Activated naive CD4-positive, alpha-beta T cell treated with anti-CD3 and anti-CD28 coated beads, Interleukin-2, amount 50 U/mL, for 16 hours (primary cell): ENCODE data around the gene PRMT9.

Source experiments
- DNase-seq: peaks from one replicate; pipeline ENCODE4 v3.0.0-alpha.2; 2020

PRMT9 gene

GRCh38 chr4:147678796-147679549 lies 5.0 kb downstream of the PRMT9 start:
- no peak for DNase-seq

DNA sequence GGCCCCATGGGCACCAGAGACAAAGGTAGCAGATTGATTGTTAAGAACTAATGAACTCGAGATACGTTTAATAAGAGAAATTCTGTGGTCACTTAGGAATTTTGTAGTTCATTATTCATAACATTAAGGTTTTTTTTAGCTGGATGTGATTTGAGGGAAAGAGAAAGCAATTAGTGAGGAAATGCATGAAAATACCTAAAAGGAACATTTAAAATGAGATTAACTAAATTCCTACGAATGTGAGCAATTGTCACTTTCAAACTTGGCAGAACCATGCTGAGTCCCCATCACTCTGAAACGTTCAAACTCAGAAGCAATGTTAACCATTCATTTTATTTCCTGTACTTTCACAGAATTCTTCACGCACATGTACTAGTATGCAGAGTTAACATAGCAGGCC lies 5.9 kb downstream of the PRMT9 start:
- DNase-seq, result no peak

DNA sequence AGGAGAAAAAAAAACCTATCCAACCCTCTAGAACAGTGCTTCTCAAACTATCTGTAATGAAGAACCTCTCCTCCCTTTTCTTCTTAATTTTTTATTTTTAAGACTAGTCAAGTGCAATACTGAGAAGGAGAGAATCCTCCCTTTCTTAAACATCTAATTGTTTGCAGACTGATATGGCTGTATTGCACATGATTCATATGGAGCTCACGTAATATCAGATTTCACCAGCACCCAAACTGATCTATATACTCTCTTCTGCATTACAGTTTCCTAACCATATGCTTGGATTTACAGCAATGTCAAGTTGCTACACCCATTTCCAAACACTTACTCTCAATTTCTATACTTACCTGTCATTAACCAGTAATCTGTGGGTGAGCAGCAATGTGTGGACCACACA lies 9.5 kb downstream of the PRMT9 start:
- no peak for DNase-seq

DNA sequence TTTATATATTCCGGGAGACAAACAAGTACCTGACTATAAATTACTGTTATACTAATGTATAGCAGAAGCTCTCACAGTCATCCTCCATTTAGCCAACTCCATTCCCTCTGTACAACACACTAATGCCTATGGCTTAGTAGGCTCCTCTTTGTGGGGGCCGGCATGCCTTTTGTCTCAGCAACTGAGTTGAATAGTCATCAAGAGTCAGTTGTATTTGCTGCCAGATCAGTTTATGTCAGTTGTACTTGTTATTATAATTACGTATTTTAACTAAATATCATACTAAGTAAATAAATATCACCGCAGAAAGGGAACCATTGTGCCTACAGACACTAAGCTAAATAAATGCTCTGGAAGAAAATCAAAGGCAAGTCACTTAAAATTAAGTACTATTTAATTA lies 9.9 kb downstream of the PRMT9 start:
- no peak for DNase-seq

DNA sequence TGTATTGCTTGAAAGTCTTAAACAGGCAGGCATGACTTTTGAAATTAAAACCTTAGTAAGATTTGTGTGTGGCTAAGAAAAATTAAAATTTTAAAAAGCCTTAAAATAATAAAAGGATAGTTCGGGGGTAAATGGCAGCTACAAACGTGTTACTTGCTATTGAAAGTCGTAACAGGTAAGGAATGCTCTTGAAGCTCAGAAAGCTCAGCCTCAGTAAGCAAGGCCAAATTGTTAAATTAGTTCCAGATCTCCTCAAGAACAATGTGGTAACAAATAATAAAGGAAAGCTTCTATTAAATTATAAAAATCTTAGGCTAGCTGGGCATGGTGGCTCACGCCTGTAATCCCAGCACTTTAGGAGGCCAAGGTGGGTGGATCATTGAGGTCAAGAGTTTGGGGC lies 25.5 kb downstream of the PRMT9 start:
- no peak for DNase-seq

DNA sequence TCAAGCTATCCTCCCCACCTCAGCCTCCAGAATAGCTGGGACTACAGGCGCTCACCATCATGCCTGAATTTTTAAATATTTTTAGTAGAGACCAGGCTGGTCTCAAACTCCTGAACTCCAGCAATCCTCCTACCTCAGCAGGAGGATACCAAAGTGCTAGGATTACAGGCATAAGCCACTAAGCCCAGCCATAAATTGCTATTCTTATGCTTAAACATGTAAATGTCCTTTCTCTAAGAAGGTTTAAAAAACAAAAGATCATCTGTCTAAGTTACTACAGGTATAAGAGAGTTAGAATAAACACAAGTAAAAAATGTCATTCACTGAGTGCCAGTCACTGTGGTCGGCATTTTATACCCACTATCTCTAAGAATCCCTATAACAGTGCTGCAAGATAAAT lies 28.3 kb downstream of the PRMT9 start:
- DNase-seq, result no peak

DNA sequence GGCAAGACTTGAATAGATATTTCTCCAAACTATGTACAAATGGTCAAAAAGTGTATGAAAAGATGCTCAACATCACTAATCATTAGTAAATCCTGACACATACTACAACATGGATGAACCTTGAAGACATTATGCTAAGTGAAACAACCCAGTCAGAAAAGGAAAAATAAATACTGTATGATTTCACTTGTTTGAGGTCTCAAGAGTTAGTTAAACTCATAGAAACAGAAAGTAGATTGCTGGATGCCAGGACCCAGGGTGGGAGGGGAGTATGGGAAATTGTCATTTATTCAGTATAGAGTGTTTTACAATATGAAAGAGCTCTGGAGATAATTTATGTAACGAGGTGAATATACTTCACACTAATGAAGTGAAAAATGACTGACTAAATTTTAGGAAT lies 32.4 kb downstream of the PRMT9 start:
- DNase-seq, result no peak

GRCh38 chr4:147648656-147649055 lies 35.3 kb downstream of the PRMT9 start:
- DNase-seq, result no peak

DNA sequence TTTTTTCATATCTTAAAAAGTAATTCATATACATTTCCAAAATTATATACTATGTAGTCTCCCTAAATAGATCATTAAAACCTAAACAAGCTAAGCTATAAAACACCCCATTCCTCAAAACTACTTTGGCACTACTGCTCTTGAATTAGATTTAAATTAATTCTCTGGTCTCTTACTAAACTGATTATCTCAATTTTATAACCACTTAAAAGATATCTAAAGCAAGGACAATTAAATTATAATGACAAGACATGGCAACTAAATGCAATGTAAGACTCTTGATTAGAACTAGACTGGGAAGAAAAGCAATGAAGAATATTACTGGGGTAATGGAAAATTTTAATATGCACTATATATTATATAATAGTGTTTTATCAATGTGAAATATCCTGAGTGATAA lies 38.9 kb downstream of the PRMT9 start:
- DNase-seq, result no peak

- no peak for DNase-seq
These were observed 39.5 kb downstream of the PRMT9 start for GRCh38 chr4:147644471-147644870.

DNA sequence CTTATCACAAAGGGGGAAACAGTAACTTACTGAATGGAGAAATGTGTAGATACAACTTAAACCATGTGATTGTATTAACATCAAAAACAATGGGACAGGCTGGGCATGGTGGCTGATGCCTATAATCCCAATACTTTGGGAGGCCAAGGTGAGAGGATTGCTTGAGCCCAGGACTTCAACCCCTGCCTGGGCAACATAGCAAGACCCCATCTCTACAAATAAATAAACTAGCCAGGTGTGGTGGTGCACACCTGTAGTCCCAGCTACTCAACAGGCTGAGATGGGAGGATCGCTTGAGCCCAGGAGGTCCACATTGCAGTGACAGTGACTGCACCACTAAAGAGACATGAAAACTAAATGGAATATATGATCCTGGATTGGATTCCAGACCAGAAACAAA lies 40.3 kb downstream of the PRMT9 start:
- DNase-seq, result no peak

DNA sequence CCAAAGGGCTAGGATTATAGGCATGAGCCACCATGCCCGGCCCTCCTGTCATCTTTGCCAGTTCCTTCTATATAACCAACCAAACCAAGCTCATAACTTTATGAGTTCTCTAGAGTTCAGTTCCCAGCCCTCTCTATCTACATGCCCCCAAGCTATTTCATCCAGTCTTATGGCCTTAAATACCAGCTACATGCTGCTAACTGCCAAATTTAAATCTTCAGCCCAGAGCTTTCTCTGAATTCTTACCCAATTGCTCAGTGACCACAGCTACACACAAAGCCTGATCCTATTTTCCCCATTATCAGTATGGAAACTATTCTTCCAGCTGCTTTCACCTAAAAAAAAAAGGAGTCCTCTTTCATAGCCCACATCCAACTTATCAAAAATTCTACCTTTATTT lies 43.6 kb downstream of the PRMT9 start:
- no peak for DNase-seq

- no peak for DNase-seq
These were observed 44.6 kb downstream of the PRMT9 start for GRCh38 chr4:147639388-147639787.

DNA sequence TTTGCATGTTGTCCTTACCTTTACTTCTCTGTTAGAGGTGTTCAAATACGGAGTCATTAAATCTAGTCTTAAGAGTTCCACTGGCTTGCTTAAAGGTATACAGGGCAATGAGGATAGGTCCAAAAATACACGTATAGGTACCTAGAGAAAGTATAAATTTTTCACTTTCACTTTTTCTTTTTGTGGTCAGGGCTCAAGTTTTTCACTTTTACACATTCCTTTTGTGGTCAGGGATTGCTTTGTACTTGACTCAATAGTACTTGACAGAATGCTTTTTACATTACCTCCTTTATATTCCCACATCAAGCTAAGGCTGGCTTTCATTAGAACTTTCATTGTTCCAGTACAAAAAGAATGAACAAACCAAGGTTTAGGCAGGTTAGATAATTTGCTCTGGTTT lies 45.0 kb downstream of the PRMT9 start:
- DNase-seq, result no peak

DNA sequence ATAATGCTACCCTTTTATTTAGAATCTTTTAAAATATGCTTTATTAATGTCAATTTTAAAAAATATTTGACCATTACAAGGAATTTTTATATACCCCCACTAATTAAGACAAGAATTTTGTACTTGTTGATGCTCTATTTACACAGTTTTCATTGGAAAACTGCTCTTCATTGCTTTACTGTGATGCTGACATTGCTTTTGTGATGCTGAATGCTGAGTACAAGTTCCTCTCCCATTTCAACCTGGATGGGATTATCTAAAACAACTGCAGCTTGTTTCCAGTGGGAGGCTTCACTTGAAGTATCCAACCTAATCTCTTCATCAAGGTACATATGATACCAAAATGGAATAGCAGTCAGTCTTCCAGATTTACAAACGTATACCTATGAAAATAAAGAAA lies 45.6 kb downstream of the PRMT9 start:
- DNase-seq, result no peak

- DNase-seq, result no peak
These were observed 48.6 kb downstream of the PRMT9 start for GRCh38 chr4:147635348-147635747.

GRCh38 chr4:147633643-147634042 lies 50.3 kb downstream of the PRMT9 start:
- no peak for DNase-seq

DNA sequence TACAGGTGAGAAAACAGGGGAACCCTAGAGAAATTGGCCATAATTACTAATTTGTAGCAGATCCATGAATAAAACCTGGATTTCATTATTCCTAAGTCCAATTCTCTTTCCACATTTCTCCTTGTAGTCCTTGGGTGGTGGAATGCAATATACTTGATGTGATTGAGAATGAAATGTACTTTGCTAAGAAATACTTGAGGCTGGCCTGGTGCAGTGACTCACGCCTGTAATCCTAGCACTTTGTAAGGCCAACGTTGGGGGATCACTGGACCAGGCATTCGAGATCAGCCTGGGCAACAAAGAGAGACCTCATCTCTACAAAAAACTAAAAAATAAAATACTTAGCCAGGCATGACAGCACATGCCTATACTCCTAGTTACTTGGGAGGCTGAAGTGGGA lies 50.9 kb downstream of the PRMT9 start:
- no peak for DNase-seq

- no peak for DNase-seq
These were observed 53.9 kb downstream of the PRMT9 start for GRCh38 chr4:147629783-147630730.

GRCh38 chr4:147628415-147628814 lies 55.5 kb downstream of the PRMT9 start:
- no peak for DNase-seq

- no peak for DNase-seq
These were observed 57.1 kb downstream of the PRMT9 start for GRCh38 chr4:147626903-147627302.

DNA sequence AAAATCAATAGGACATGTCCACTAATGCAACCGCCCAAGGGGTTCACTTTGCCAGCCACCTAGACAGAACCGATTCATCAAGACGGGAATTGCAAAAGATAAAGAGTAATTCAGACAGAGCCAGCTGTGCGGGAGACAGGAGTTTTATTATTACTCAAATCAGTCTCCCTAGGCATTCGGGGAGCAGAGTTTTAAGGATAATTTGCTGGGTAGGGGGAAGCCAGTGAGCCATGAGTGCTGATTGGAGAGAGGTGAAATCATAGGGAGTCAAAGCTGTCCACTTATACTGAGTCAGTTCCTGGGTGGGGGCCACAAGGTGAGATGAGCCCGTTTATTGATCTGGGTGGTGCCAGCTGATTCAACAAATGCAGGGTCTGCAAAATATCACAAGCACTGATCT lies 58.2 kb downstream of the PRMT9 start:
- no peak for DNase-seq

DNA sequence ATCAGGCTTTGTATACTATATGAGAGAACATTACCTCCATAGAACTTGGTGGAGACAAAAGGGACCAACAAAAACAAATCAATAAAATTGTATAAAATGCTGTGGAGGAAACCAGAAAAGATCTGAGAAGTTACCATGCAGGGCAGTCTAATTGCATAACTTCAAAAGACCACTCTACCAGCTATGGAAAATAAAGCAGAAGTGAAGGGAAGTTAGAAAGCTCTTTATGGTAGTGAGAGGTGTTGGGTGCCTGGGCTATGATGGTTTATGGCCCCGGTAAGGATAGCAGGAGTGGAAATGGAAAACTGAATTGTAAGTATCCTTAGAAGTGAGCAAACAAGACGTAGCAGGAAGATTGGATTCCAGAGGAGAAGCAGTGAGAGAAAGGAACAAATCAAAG lies 63.6 kb downstream of the PRMT9 start:
- DNase-seq, result no peak
